Amygdala (tissue), 56 donors: ENCODE measurements around the gene TNS2.
"Not testable (repeated sequence)": the region's sequence is repeated elsewhere in the genome, so short reads cannot be mapped to it uniquely, and the experiment has no call there.

Experiments used
- DNase-seq, 56 donors: peaks; one replicate each; lab custom pipeline; 2025; lab: John Stamatoyannopoulos, UW

The TNS2 gene

GRCh38 chr12:53102883-53103807 is 53.3 kb downstream of the TNS2 start, which contains the start of gene SOAT2:
Gene SOAT2, plus strand, starts transcription at chr12:53103486. Its CDS starts 92 bp downstream, at chr12:53103578.
- DNase-seq: no peak

GRCh38 chr12:53103860-53104305 is 54.0 kb downstream of the TNS2 start:
- DNase-seq: no peak

GRCh38 chr12:53105256-53105655 is 55.4 kb downstream of the TNS2 start:
- no peak for DNase-seq

GRCh38 chr12:53105712-53106439 is 56.0 kb downstream of the TNS2 start:
- DNase-seq: no peak

- DNase-seq: no peak
Observed at GRCh38 chr12:53107122-53107521, 57.3 kb downstream of the TNS2 start.

- DNase-seq: not testable (repeated sequence)
Observed at GRCh38 chr12:53112431-53112830, 62.6 kb downstream of the TNS2 start.

- no peak for DNase-seq
Observed at GRCh38 chr12:53113136-53113705, 63.4 kb downstream of the TNS2 start.

GRCh38 chr12:53113951-53114350 is 64.1 kb downstream of the TNS2 start:
- no peak for DNase-seq
